WTC11 (cell line): Measurements from ENCODE around the gene BNC2. TPM values are rescaled to one million over a fixed set of nuclear protein-coding genes. Genes with fewer than 3 reads are reported as not detected.

Source experiments
- ATAC-seq: fragments of 200-7000 bp; cut with Tn5 transposase; 2 replicates; pipeline ENCODE4 v1.10.0; 2021; ENCODE audit warnings: mild to moderate bottlenecking, moderate library complexity
- CTCF ChIA-PET: fragments of 300-600 bp; sonication (Branson Sonifier 250); formaldehyde crosslinking; loops from one replicate; lab custom pipeline; 2021; ENCODE audit warnings: antibody characterized with exemption; lab: Charles Lee
- POLR2A ChIA-PET: fragments of 350-600 bp; sonication (Branson Sonifier 250); formaldehyde crosslinking; loops from one replicate; lab custom pipeline; 2021; ENCODE audit warnings: antibody characterized with exemption; lab: Charles Lee
- DNase-seq: peaks from one replicate; pipeline ENCODE4 v3.0.0; 2021; ENCODE audit warnings: low spot score
- H3K27ac Mint-ChIP-seq: 2 replicates; pipeline ENCODE4 v1.8.0; 2021; ENCODE audit warnings: mixed read lengths
- H3K27me3 Mint-ChIP-seq: 2 replicates; pipeline ENCODE4 v1.8.0; 2021; ENCODE audit warnings: low read depth, mild to moderate bottlenecking, moderate library complexity, mixed read lengths
- H3K36me3 Mint-ChIP-seq: 2 replicates; pipeline ENCODE4 v1.8.0; 2021; ENCODE audit warnings: mixed read lengths
- H3K4me1 Mint-ChIP-seq: 2 replicates; pipeline ENCODE4 v1.8.0; 2022; ENCODE audit warnings: mixed read lengths
- H3K4me3 Mint-ChIP-seq: 2 replicates; pipeline ENCODE4 v1.8.0; 2021; ENCODE audit warnings: mild to moderate bottlenecking, moderate library complexity, mixed read lengths
- H3K9me3 Mint-ChIP-seq: 2 replicates; pipeline ENCODE4 v1.8.0; 2021; ENCODE audit warnings: mixed read lengths
- ESRRA ChIP-seq: sonication (generic); formaldehyde crosslinking; IDR thresholded peaks from 2 replicates; pipeline ENCODE4 v1.8.1; 2022; ENCODE audit warnings: mild to moderate bottlenecking, missing genetic modification reagents, borderline replicate concordance
- NFE2L1 ChIP-seq: sonication (generic); formaldehyde crosslinking; IDR thresholded peaks from 2 replicates; pipeline ENCODE4 v1.8.1; 2023; ENCODE audit warnings: missing genetic modification reagents
- NR2C2 ChIP-seq: sonication (generic); formaldehyde crosslinking; IDR thresholded peaks from 2 replicates; pipeline ENCODE4 v1.8.0; 2022; ENCODE audit warnings: mild to moderate bottlenecking, missing genetic modification reagents
- OVOL2 ChIP-seq: fragments of 250-450 bp; sonication (Bioruptor Pico); IDR thresholded peaks from 2 replicates; pipeline ENCODE4 v1.9.0; 2021; ENCODE audit warnings: mild to moderate bottlenecking, borderline replicate concordance
- SP1 ChIP-seq: sonication (generic); formaldehyde crosslinking; conservative IDR thresholded peaks from 2 replicates; pipeline ENCODE4 v1.8.1; 2022; ENCODE audit warnings: missing genetic modification reagents
- TEAD1 ChIP-seq: sonication (generic); formaldehyde crosslinking; IDR thresholded peaks from 2 replicates; pipeline ENCODE4 v1.8.0; 2022; ENCODE audit warnings: mild to moderate bottlenecking, missing genetic modification reagents
- TEAD4 ChIP-seq: sonication (generic); formaldehyde crosslinking; IDR thresholded peaks from 2 replicates; pipeline ENCODE4 v1.8.0; 2022; ENCODE audit warnings: mild to moderate bottlenecking, missing genetic modification reagents
- ZNF138 ChIP-seq: sonication (generic); formaldehyde crosslinking; conservative IDR thresholded peaks from 2 replicates; pipeline ENCODE4 v1.8.1; 2022; ENCODE audit warnings: mild to moderate bottlenecking, moderate library complexity, missing genetic modification reagents
- ZNF219 ChIP-seq: sonication (generic); formaldehyde crosslinking; IDR thresholded peaks from 2 replicates; pipeline ENCODE4 v1.8.0; 2023; ENCODE audit warnings: missing genetic modification reagents, mild to moderate bottlenecking, borderline replicate concordance
- ZNF317 ChIP-seq: sonication (generic); formaldehyde crosslinking; IDR thresholded peaks from 2 replicates; pipeline ENCODE4 v1.8.1; 2023; ENCODE audit warnings: low read depth, mild to moderate bottlenecking, moderate library complexity, missing genetic modification reagents, borderline replicate concordance
- ZNF396 ChIP-seq: fragments of 250-450 bp; sonication (Bioruptor Pico); IDR thresholded peaks from 2 replicates; pipeline ENCODE4 v1.8.0; 2021; ENCODE audit warnings: mild to moderate bottlenecking, moderate library complexity, borderline replicate concordance
- total RNA-seq: library from RNA; stranded (reverse); gene quantifications from 3 replicates; pipeline ENCODE4 v1.2.3, GENCODE V29; 2021
- TF ChIP-seq, protein P1 (sequence below): fragments of 250-450 bp; sonication (Bioruptor Pico); IDR thresholded peaks from 2 replicates; pipeline ENCODE4 v2.1.2; 2022; ENCODE audit warnings: mild to moderate bottlenecking, moderate library complexity
- TF ChIP-seq, protein P2 (sequence below): sonication (generic); formaldehyde crosslinking; IDR thresholded peaks from 2 replicates; pipeline ENCODE4 v1.8.1; 2023; ENCODE audit warnings: mild to moderate bottlenecking, missing genetic modification reagents
- TF ChIP-seq, protein P3 (sequence below): sonication (generic); formaldehyde crosslinking; IDR thresholded peaks from 2 replicates; pipeline ENCODE4 v1.8.1; 2023; ENCODE audit warnings: mild to moderate bottlenecking, missing genetic modification reagents, moderate library complexity
- TF ChIP-seq, protein P4 (sequence below): sonication (generic); formaldehyde crosslinking; IDR thresholded peaks from 2 replicates; pipeline ENCODE4 v1.8.0; 2022; ENCODE audit warnings: mild to moderate bottlenecking, missing genetic modification reagents
- TF ChIP-seq, protein P5 (sequence below): sonication (generic); formaldehyde crosslinking; IDR thresholded peaks from 2 replicates; pipeline ENCODE4 v1.8.0; 2022; ENCODE audit warnings: mild to moderate bottlenecking, missing genetic modification reagents
- TF ChIP-seq, protein P6 (sequence below): fragments of 250-450 bp; sonication (Bioruptor Pico); IDR thresholded peaks from 2 replicates; pipeline ENCODE4 v1.9.0; 2021; ENCODE audit warnings: moderate library complexity, mild to moderate bottlenecking, inconsistent platforms, borderline replicate concordance
- TF ChIP-seq, protein P7 (sequence below): sonication (generic); formaldehyde crosslinking; IDR thresholded peaks from 2 replicates; pipeline ENCODE4 v1.8.0; 2022; ENCODE audit warnings: missing genetic modification reagents

The BNC2 gene
- total RNA-seq, 1 experiment from 2014 or later, result 33.3 TPM

DNA sequence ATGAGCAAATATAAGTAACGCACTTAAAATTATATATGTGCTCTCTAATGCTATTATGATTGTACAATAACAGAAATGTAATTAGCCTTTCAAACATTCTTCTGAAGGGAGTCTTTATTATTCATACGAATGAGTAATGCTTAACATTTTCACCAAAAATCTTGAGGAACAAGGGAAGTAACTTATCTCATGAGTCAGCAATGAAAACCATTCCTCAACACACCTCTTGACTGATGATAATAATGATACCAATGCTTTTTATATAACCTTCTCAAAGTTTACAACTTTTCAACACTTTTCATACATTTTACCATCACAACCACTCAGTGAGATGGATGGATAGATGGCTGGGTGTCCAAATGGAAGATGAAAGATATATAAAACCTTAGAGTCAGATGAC lies 369.3 kb downstream of the BNC2 start (continued):
- no peak for TF ChIP-seq TEAD1 (CRISPR knock-in tag)

DNA sequence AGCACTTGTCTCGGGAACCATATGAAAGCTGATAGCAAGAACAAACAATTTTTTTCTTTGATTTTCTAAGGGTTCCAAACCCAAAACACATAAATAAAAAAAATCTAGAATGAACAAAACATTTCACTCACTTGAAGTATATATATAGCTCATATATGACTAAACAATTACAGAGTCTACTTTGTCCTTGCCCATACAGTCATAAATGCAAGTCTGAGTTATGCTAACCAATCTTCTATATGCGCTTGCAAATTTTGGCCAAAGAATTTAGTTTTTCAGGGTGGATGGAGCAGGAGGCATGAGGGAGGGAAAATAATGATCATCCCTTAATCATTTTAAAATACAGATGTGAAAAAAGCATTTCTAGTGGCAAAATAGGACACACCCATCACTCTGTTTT lies 370.1 kb downstream of the BNC2 start:
- no peaks in the 10 kb centered on the region for H3K27me3 Mint-ChIP-seq
- H3K36me3 Mint-ChIP-seq, result no peaks in the 10 kb centered on the region
- H3K9me3 Mint-ChIP-seq, result no peaks in the 10 kb centered on the region
- no peak overlapping the region for H3K27ac Mint-ChIP-seq
- ATAC-seq (no peak), DNase-seq (no peak)
- POLR2A ChIA-PET, result interaction anchor here (0.7 kb wide), 1 partner anchor 19 kb away, joined by 3 read pairs; no protein-coding TSS in a partner anchor
- TF ChIP-seq ESRRA (no peak), ZNF396 (no peak), SP1 (CRISPR knock-in tag) (no peak), ZNF219 (CRISPR knock-in tag) (no peak), ZNF317 (no peak), TEAD1 (CRISPR knock-in tag) (no peak), TEAD4 (CRISPR knock-in tag) (no peak), ZNF138 (CRISPR knock-in tag) (no peak), NFE2L1 (CRISPR knock-in tag) (no peak), NR2C2 (CRISPR knock-in tag) (no peak)
- TF ChIP-seq, protein P1, sequence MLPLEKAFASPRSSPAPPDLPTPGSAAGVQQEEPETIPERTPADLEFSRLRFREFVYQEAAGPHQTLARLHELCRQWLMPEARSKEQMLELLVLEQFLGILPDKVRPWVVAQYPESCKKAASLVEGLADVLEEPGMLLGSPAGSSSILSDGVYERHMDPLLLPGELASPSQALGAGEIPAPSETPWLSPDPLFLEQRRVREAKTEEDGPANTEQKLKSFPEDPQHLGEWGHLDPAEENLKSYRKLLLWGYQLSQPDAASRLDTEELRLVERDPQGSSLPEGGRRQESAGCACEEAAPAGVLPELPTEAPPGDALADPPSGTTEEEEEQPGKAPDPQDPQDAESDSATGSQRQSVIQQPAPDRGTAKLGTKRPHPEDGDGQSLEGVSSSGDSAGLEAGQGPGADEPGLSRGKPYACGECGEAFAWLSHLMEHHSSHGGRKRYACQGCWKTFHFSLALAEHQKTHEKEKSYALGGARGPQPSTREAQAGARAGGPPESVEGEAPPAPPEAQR (CRISPR knock-in tag), result no peak
- TF ChIP-seq, protein P2, sequence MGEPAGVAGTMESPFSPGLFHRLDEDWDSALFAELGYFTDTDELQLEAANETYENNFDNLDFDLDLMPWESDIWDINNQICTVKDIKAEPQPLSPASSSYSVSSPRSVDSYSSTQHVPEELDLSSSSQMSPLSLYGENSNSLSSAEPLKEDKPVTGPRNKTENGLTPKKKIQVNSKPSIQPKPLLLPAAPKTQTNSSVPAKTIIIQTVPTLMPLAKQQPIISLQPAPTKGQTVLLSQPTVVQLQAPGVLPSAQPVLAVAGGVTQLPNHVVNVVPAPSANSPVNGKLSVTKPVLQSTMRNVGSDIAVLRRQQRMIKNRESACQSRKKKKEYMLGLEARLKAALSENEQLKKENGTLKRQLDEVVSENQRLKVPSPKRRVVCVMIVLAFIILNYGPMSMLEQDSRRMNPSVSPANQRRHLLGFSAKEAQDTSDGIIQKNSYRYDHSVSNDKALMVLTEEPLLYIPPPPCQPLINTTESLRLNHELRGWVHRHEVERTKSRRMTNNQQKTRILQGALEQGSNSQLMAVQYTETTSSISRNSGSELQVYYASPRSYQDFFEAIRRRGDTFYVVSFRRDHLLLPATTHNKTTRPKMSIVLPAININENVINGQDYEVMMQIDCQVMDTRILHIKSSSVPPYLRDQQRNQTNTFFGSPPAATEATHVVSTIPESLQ (CRISPR knock-in tag), result no peak
- TF ChIP-seq, protein P3, sequence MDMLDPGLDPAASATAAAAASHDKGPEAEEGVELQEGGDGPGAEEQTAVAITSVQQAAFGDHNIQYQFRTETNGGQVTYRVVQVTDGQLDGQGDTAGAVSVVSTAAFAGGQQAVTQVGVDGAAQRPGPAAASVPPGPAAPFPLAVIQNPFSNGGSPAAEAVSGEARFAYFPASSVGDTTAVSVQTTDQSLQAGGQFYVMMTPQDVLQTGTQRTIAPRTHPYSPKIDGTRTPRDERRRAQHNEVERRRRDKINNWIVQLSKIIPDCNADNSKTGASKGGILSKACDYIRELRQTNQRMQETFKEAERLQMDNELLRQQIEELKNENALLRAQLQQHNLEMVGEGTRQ (CRISPR knock-in tag), result no peak
- TF ChIP-seq, protein P4, sequence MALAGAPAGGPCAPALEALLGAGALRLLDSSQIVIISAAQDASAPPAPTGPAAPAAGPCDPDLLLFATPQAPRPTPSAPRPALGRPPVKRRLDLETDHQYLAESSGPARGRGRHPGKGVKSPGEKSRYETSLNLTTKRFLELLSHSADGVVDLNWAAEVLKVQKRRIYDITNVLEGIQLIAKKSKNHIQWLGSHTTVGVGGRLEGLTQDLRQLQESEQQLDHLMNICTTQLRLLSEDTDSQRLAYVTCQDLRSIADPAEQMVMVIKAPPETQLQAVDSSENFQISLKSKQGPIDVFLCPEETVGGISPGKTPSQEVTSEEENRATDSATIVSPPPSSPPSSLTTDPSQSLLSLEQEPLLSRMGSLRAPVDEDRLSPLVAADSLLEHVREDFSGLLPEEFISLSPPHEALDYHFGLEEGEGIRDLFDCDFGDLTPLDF (CRISPR knock-in tag), result no peak
- TF ChIP-seq, protein P5, sequence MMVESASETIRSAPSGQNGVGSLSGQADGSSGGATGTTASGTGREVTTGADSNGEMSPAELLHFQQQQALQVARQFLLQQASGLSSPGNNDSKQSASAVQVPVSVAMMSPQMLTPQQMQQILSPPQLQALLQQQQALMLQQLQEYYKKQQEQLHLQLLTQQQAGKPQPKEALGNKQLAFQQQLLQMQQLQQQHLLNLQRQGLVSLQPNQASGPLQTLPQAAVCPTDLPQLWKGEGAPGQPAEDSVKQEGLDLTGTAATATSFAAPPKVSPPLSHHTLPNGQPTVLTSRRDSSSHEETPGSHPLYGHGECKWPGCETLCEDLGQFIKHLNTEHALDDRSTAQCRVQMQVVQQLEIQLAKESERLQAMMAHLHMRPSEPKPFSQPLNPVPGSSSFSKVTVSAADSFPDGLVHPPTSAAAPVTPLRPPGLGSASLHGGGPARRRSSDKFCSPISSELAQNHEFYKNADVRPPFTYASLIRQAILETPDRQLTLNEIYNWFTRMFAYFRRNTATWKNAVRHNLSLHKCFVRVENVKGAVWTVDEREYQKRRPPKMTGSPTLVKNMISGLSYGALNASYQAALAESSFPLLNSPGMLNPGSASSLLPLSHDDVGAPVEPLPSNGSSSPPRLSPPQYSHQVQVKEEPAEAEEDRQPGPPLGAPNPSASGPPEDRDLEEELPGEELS (CRISPR knock-in tag), result no peak
- TF ChIP-seq, all 79 proteins: peak for 0
- CTCF ChIA-PET, result no interaction called here
- H3K4me1 Mint-ChIP-seq, result peaks cover 19% of the 10 kb centered on the region
- H3K4me3 Mint-ChIP-seq, result no peak overlapping the region

DNA sequence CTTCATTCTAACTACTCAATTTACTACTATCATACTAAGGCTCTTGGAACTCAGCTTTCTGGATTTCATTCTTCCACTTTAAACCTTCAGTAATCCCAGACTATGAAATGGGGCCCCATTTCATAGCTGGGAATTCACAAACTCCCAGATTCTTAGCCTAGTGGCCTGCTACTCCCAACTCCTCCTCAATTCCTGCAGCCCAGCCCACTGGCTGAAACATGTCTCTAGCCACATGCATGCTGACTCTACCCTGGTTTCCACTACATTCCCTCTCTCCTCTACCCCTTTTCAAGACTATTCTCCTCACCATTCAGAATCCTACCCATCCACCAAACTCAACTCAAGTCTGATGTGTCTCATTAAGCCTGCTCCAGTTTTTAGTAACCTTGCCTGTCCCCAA lies 370.6 kb downstream of the BNC2 start:
- H3K27ac Mint-ChIP-seq, result peak overlapping the region; percentile 32; the same call in 1 of the 2 replicates
- no peak for TF ChIP-seq ZNF396
- TF ChIP-seq, protein P6, sequence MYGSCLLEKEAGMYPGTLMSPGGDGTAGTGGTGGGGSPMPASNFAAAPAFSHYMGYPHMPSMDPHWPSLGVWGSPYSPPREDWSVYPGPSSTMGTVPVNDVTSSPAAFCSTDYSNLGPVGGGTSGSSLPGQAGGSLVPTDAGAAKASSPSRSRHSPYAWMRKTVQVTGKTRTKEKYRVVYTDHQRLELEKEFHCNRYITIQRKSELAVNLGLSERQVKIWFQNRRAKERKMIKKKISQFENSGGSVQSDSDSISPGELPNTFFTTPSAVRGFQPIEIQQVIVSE (CRISPR knock-in tag), result no peak
- TF ChIP-seq, protein P7, sequence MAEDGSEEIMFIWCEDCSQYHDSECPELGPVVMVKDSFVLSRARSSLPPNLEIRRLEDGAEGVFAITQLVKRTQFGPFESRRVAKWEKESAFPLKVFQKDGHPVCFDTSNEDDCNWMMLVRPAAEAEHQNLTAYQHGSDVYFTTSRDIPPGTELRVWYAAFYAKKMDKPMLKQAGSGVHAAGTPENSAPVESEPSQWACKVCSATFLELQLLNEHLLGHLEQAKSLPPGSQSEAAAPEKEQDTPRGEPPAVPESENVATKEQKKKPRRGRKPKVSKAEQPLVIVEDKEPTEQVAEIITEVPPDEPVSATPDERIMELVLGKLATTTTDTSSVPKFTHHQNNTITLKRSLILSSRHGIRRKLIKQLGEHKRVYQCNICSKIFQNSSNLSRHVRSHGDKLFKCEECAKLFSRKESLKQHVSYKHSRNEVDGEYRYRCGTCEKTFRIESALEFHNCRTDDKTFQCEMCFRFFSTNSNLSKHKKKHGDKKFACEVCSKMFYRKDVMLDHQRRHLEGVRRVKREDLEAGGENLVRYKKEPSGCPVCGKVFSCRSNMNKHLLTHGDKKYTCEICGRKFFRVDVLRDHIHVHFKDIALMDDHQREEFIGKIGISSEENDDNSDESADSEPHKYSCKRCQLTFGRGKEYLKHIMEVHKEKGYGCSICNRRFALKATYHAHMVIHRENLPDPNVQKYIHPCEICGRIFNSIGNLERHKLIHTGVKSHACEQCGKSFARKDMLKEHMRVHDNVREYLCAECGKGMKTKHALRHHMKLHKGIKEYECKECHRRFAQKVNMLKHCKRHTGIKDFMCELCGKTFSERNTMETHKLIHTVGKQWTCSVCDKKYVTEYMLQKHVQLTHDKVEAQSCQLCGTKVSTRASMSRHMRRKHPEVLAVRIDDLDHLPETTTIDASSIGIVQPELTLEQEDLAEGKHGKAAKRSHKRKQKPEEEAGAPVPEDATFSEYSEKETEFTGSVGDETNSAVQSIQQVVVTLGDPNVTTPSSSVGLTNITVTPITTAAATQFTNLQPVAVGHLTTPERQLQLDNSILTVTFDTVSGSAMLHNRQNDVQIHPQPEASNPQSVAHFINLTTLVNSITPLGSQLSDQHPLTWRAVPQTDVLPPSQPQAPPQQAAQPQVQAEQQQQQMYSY (CRISPR knock-in tag), result no peak
- no peak for TF ChIP-seq OVOL2 (CRISPR knock-in tag)
- H3K36me3 Mint-ChIP-seq, result no peaks in the 10 kb centered on the region; the same call in 1 of the 2 replicates
- no peaks in the 10 kb centered on the region for H3K27me3 Mint-ChIP-seq
- H3K4me1 Mint-ChIP-seq, result peaks cover 15% of the 10 kb centered on the region
- DNase-seq, result no peak
- ChIA-PET CTCF (no interaction called here), POLR2A (interaction anchor here (0.7 kb wide), 1 partner anchor 19 kb away, joined by 3 read pairs; no protein-coding TSS in a partner anchor)
- H3K4me3 Mint-ChIP-seq, result no peak overlapping the region
- H3K9me3 Mint-ChIP-seq, result no peaks in the 10 kb centered on the region
- ATAC-seq, result no peak; the same call in 1 of the 2 replicates
